ENCODE measurements around the gene ZNF106.

ZNF106 gene

DNA sequence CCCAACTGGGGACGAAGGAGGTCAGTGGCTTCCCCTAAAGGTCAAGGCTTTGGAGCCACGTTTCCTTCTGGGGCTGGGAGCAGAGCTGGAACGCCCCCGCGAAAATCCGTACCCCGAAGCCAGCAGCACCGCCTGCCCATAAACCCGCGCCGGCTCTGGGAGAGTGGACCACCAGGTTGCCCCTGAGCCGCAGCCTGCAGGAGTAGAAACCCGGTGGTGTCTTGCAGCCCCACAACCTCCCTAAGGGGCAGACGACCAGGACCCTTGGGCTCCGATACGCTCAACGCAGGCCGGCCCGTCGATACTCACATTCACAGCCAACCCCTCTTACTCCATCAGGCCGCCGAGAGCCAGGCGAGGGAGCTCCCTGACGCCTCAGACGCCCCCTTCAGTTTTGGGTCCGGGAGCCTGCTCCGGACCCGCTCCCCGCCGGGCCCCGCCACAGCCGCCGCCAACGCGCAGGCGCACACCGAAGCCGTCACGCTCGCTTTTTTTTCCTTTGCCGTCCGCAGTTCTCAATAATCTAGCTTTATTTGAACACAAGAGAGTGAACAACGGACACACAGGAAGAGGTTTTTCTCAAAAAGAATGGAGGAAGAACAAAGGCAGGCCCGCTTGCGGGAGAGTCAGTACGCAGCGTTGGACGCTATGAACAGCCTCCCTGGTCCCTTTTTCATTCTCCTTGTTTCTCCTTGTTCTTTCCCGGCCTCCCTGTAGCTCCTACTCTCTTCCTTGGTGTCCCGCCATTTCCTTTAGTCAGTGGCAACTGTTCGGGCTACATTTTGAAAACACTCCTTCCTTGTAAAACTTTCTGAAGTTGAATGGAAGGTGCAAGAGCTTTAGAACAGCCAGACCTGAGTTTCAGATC is at the start of gene ZNF106:
ZNF106 (minus strand) TSS at position 471 of the 868 bp plus-strand sequence. CDS start 18,852 bp downstream, outside the sequence.
- DNase-seq (ENCODE audit: low read depth in 2 of 2) = peak; percentile 62 to 75

DNA sequence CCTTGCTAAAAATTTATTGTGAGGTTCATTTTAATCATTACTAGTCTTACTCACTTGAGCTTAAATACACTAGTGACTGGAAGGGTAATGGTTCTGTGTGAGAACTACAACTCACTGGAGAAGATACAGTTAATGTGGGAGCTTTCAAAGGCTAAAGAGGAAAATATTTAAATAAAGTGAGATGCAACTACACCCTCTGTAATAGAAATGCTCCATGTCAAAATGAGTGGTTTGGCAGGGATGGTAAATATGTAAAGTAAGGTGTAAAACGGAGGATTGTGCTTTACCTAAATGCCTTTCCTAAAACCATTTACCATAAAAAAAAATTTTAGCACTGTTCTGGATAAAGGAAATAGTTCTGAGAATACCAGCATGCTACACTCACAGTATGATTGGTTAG is 42.3 kb upstream of the ZNF106 start:
- DNase-seq (ENCODE audit: low read depth in 2 of 2) = no peak

- DNase-seq (ENCODE audit: low read depth in 2 of 2) = no peak
Observed at GRCh38 chr15:42528970-42529369, 38.0 kb upstream of the ZNF106 start.

DNA sequence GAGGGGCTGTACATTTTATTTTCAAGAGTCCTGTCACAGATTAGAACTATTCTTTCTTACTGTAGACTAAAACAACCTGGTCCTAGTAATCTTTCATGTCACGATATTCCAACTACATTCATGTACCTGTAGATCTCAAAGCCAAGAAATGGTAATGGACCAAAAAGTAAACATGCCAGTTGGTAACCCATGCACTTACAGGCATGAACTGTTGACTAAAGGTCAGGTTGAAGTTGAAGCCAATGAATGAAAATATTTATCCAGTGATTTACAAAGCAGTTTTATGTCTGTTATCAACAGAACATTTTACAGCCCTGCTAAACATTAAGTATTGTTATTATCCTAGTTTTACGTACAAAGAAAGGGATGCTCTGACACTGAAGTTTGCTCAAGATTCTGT is 32.4 kb upstream of the ZNF106 start:
- DNase-seq (ENCODE audit: low read depth in 2 of 2) = no peak

- DNase-seq (ENCODE audit: low read depth in 2 of 2) = no peak
Observed at GRCh38 chr15:42511007-42511391, 20.1 kb upstream of the ZNF106 start.

DNA sequence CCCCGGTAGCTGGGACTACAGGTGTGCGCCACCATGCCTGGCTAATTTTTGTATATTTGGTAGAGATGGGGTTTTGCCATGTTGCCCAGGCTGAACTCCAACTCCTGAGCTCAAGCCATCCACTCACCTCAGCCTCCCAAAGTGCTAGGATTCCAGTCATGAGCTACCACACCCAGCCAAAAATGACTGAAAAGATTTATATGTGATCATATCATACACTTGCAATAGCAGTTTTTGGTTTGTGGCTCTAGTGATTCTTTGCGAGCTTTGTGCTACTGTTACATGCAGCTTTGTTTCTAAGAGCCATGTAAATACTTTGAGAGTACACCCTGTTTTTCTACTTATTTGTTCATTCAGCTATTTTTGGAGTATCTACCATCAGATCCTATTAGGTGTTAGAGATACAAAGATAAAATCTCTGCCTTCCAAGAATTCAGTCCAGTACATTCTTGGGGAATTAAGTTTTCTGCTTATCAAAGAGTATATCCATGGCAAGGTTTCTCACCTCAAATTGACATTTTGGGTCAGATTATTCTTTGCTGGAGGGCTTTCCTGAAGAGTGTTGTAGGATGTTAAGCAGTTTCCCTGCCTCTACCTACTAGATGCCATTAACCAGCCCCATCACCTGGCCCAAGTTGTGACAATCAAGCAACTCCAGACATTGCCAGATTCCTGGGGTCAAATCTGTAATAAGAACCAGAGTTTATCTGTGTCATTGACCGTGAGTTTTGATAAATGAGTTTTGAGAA is 19.5 kb upstream of the ZNF106 start:
- DNase-seq (ENCODE audit: low read depth in 2 of 2) = no peak

- no peak for DNase-seq (ENCODE audit: low read depth in 2 of 2)
Observed at GRCh38 chr15:42508263-42508690, 17.3 kb upstream of the ZNF106 start.

DNA sequence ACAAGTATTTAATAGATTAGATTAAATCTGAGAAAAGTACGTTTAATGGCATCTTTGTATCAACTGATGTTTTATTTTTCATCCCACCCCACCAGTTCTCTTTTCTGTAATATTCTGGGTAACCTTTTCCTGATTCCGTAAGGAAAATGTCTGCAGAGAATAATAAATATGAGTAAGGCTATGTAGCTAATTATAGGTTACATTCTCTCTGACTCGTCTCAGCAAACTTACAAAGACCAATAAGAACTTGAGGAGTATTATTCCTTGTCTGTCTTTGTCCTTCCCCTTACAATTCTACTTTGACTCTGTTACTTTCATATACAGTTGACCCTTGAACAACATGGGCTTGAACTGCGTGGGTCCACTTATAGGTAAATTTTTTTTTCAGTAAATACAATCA is 16.6 kb upstream of the ZNF106 start:
- DNase-seq (ENCODE audit: low read depth in 2 of 2) = no peak

DNA sequence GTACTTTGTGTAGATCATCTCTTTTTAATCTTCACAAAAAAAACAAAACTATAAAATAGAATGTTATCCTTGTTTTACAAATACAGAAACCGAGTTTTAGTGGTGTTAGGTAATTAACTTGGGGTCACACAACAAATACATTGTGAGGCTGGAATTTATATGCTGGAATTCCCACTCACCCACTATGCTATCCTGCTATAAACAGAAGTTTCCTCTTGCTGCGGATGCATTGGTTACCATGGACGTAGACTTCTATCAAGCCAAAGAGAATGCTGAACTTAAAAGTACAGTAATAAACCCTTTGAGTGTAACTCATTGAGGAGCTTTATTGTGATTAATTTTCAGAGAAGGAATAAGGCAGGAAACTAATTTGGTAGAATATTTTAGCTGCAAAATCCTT is 13.7 kb upstream of the ZNF106 start:
- DNase-seq (ENCODE audit: low read depth in 2 of 2) = no peak

DNA sequence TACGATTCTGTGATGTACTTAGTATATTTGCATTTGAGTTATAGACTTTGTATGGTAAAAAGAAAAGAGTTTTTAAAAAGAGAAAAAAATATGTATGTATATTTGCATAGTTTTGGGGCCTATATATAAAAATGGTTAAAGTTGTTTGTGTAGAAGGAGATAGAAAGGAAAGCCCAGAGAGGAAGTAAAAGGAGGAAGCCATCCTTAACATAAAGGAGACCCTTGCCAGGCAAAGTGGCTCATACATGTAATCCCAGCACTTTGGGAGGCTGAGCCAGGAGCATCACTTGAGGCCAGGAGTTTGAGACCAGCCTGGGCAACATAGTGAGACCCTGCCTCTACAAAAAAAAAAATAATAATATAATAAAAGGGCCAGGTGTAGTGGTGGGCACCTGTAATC is 12.9 kb upstream of the ZNF106 start:
- no peak for DNase-seq (ENCODE audit: low read depth in 2 of 2)

- no peak for DNase-seq (ENCODE audit: low read depth in 2 of 2)
Observed at GRCh38 chr15:42502477-42502876, 11.5 kb upstream of the ZNF106 start.

GRCh38 chr15:42499858-42500609 is 9.1 kb upstream of the ZNF106 start:
- DNase-seq (ENCODE audit: low read depth in 2 of 2) = no peak

- no peak for DNase-seq (ENCODE audit: low read depth in 2 of 2)
Observed at GRCh38 chr15:42498212-42499068, 7.5 kb upstream of the ZNF106 start.

DNA sequence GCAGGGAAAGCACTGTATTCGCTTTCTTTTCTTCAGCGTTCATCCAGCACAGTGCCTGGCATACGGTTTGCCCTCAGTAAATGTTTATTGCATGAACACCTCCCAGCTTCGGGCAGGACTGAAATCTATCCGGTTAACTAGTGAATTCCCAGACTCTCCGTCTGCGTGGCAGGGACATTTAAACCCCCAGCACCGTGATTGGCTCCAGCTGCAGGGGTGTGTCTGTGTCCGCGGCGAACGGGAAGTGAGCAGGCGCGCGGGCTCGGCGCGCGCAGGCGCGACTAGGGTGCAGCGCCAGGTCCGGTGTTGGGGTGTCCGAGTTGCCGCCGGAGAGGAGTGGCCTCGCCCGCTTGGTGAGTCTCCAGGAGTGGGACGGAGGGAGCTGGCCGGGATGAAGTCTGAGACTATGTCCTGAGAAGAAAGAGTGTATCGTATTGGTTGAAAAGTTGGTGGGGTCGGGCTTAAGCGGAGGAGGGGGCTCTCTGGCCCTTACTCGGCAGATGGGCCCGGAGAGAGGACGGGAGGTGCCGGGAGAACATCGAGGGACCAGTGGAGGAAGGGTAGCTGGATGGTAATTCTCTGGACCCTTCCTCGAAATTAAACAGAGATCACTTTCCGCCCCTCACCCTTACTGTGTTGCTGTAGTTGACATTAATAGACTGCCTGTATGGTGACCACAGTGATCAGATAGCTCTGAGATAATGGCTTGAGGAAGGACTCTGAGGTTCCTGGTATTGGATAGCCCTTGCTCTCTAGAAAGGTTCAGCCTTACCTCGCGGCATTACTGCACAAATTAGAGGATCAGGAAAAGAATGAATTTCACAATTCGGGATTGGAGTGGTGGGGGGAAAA is 4.6 kb upstream of the ZNF106 start, which contains the start of gene SNAP23:
SNAP23 (plus strand) TSS at position 274 of the 852 bp plus-strand sequence. CDS start 16,213 bp downstream, outside the sequence.
- peak; percentile 57 to 69 for DNase-seq (ENCODE audit: low read depth in 2 of 2)

DNA sequence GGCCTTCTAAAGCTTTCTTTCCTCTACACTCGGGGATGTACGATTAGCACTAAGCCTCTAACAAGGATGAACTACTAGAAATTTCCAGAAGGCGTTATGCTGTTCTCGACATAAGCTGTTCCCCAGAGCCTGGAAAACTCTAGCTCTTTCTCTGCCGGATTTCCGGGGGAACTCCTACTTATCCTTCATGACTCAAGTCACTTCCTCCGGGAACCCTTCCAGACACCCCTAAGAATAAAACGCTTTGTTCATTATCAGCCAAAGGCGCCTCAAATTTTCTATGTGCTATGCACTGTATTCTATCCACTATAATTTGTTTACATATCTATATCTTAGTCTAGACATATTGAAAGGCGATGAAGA is 4.0 kb upstream of the ZNF106 start:
- no peak for DNase-seq (ENCODE audit: low read depth in 2 of 2)

GRCh38 chr15:42493679-42494078 is 2.7 kb upstream of the ZNF106 start:
- no peak for DNase-seq (ENCODE audit: low read depth in 2 of 2)

- DNase-seq (ENCODE audit: low read depth in 2 of 2) = no peak
Observed at GRCh38 chr15:42491539-42492225, 741 bp upstream of the ZNF106 start.

DNA sequence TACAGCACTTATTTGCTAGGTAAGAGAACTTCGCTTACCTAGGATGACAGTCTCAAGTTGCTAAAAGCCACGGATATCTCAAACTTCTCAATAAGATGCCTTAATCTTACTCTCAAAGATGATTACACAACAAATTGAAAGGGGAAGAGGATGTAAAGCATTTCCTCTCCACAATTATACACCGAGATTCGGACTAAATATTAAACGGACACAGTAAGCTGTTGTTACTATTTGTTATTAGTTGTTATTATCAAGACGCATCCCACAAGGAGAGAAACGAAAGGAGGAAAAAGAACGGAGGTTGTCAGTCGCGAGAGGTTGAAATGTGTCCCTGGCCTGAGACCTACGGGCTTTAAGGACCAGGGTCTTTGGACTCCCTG is 660 bp downstream of the ZNF106 start:
- no peak for DNase-seq (ENCODE audit: low read depth in 2 of 2)

GRCh38 chr15:42483677-42484076 is 7.3 kb downstream of the ZNF106 start:
- no peak for DNase-seq (ENCODE audit: low read depth in 2 of 2)

DNA sequence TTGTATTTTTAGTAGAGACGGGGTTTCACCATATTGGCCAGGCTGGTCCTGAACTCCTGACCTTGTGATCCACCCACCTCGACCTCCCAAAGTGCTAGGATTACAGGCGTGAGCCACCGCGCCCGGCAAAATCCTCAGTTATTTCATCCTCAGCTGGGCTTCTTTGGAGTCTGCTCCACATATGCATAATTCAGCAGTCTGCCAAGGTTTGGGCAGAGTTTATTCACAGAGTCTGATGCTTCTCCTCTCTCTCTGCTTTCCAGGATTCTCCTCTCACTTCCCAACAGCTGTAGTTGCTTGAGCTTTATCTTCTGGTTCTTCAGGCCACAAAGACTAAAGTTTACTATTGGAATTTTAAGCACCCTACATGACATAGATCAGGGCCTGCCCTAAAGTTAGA is 8.2 kb downstream of the ZNF106 start:
- no peak for DNase-seq (ENCODE audit: low read depth in 2 of 2)

Data from stimulated activated CD4-positive, alpha-beta T cell treated with anti-CD3 and anti-CD28 coated beads, Interleukin-15, amount 100 ng/mL, for 48 hours (primary cell).